ENCODE results near the gene MUC5AC. TPM values are rescaled to one million over a fixed set of nuclear protein-coding genes. Genes with fewer than 3 reads are reported as not detected.

The MUC5AC gene
- total RNA-seq, 1 experiment from 2014 or later = 0.11 TPM

- TF ChIP-seq CTCF (conservative IDR thresholded peaks at IDR 0.05; ENCODE audit: low read depth, low read length) = no peak
- TF ChIP-seq EZH2phosphoT487 (IDR thresholded peaks at IDR 0.05; ENCODE audit: borderline replicate concordance, low read length) = no peak
- TF ChIP-seq EZH2 (IDR thresholded peaks at IDR 0.05; ENCODE audit: low read length, unreplicated experiment) = no peak
- Histone ChIP-seq H3K27ac (ENCODE audit: low read length) (no peak overlapping the region), H3K4me1 (ENCODE audit: insufficient read depth, low read length) (no peaks in the 10 kb centered on the region), H3K79me2 (ENCODE audit: low read length) (no peaks in the 10 kb centered on the region), H3K36me3 (ENCODE audit: low read depth, low read length) (no peaks in the 10 kb centered on the region), H4K20me1 (ENCODE audit: low read length) (no peaks in the 10 kb centered on the region), H3K4me3 (ENCODE audit: low read length) (no peak overlapping the region), H3K4me2 (ENCODE audit: low read length) (no peak overlapping the region), H3F3A (ENCODE audit: low read length, unreplicated experiment) (no peaks in the 10 kb centered on the region), H2AFZ (ENCODE audit: low read length) (no peak overlapping the region), H3K27me3 (ENCODE audit: low read length) (no peaks in the 10 kb centered on the region), H3K9me2 (replicated peaks; ENCODE audit: low read length) (no peaks in the 10 kb centered on the region), H3K9ac (ENCODE audit: low read length) (no peak overlapping the region), H3K9me3 (ENCODE audit: low read length) (no peaks in the 10 kb centered on the region)
- intact Hi-C loops (cut with micrococcal nuclease) = no loop called here
- DNase-seq (no peak), ATAC-seq (no peak; the same call in 1 of the 2 replicates)
- no TSS peak for BruUV-seq (replicated peaks)
- CTCF ChIA-PET = no interaction called here
- POLR2A ChIA-PET (ENCODE audit: unreplicated experiment) = no interaction called here
Measured at GRCh38 chr11:1180171-1180570, 22.4 kb downstream of the MUC5AC start.

GRCh38 chr11:1180947-1181391, 23.2 kb downstream of the MUC5AC start:
- TF ChIP-seq CTCF (conservative IDR thresholded peaks at IDR 0.05; ENCODE audit: low read depth, low read length) (no peak), EZH2phosphoT487 (IDR thresholded peaks at IDR 0.05; ENCODE audit: borderline replicate concordance, low read length) (no peak), EZH2 (IDR thresholded peaks at IDR 0.05; ENCODE audit: low read length, unreplicated experiment) (no peak)
- H3K4me1 ChIP-seq (ENCODE audit: insufficient read depth, low read length) = no peaks in the 10 kb centered on the region
- ChIA-PET POLR2A (ENCODE audit: unreplicated experiment) (no interaction called here), CTCF (no interaction called here)
- no peaks in the 10 kb centered on the region for H3K9me3 ChIP-seq (ENCODE audit: low read length)
- no peak overlapping the region for H3K4me3 ChIP-seq (ENCODE audit: low read length)
- intact Hi-C loops (cut with micrococcal nuclease) = no loop called here
- H4K20me1 ChIP-seq (ENCODE audit: low read length) = no peaks in the 10 kb centered on the region
- H2AFZ ChIP-seq (ENCODE audit: low read length) = no peak overlapping the region
- BruUV-seq (replicated peaks) = no TSS peak
- DNase-seq (no peak), ATAC-seq (no peak)
- H3F3A ChIP-seq (ENCODE audit: low read length, unreplicated experiment) = no peaks in the 10 kb centered on the region
- no peak overlapping the region for H3K9ac ChIP-seq (ENCODE audit: low read length)
- H3K27ac ChIP-seq (ENCODE audit: low read length) = no peak overlapping the region
- H3K36me3 ChIP-seq (ENCODE audit: low read depth, low read length) = no peaks in the 10 kb centered on the region
- H3K4me2 ChIP-seq (ENCODE audit: low read length) = no peak overlapping the region
- no peaks in the 10 kb centered on the region for H3K27me3 ChIP-seq (ENCODE audit: low read length)
- H3K9me2 ChIP-seq (replicated peaks; ENCODE audit: low read length) = no peaks in the 10 kb centered on the region
- H3K79me2 ChIP-seq (ENCODE audit: low read length) = no peaks in the 10 kb centered on the region

- no peaks in the 10 kb centered on the region for H3K79me2 ChIP-seq (ENCODE audit: low read length)
- H3K4me1 ChIP-seq (ENCODE audit: insufficient read depth, low read length) = no peaks in the 10 kb centered on the region
- no peaks in the 10 kb centered on the region for H3K27me3 ChIP-seq (ENCODE audit: low read length)
- no peak for TF ChIP-seq EZH2phosphoT487 (IDR thresholded peaks at IDR 0.05; ENCODE audit: borderline replicate concordance, low read length)
- no peaks in the 10 kb centered on the region for H3K36me3 ChIP-seq (ENCODE audit: low read depth, low read length)
- no peak overlapping the region for H3K4me2 ChIP-seq (ENCODE audit: low read length)
- DNase-seq (no peak), ATAC-seq (no peak)
- no peaks in the 10 kb centered on the region for H3K9me3 ChIP-seq (ENCODE audit: low read length)
- no peaks in the 10 kb centered on the region for H3F3A ChIP-seq (ENCODE audit: low read length, unreplicated experiment)
- H4K20me1 ChIP-seq (ENCODE audit: low read length) = no peaks in the 10 kb centered on the region
- H2AFZ ChIP-seq (ENCODE audit: low read length) = no peak overlapping the region
- H3K4me3 ChIP-seq (ENCODE audit: low read length) = no peak overlapping the region
- BruUV-seq (replicated peaks) = no TSS peak
- no peaks in the 10 kb centered on the region for H3K9me2 ChIP-seq (replicated peaks; ENCODE audit: low read length)
- ChIA-PET POLR2A (ENCODE audit: unreplicated experiment) (no interaction called here), CTCF (no interaction called here)
- H3K27ac ChIP-seq (ENCODE audit: low read length) = no peak overlapping the region
- intact Hi-C loops (cut with micrococcal nuclease) = no loop called here
- no peak overlapping the region for H3K9ac ChIP-seq (ENCODE audit: low read length)
Measured at GRCh38 chr11:1181420-1181819, 23.7 kb downstream of the MUC5AC start.
